Stimulated activated CD8-positive, alpha-beta memory T cell treated with anti-CD3 and anti-CD28 coated beads, Interleukin-15, amount 100 ng/mL, for 1 hour (primary cell): ENCODE data around the gene REL.
"Not testable (repeated sequence)": the region's sequence is repeated elsewhere in the genome, so short reads cannot be mapped to it uniquely, and the experiment has no call there.

Experiments
- DNase-seq: peaks from one replicate; pipeline ENCODE4 v3.0.0-alpha.2; 2020; ENCODE audit warnings: low read depth

REL gene

DNA sequence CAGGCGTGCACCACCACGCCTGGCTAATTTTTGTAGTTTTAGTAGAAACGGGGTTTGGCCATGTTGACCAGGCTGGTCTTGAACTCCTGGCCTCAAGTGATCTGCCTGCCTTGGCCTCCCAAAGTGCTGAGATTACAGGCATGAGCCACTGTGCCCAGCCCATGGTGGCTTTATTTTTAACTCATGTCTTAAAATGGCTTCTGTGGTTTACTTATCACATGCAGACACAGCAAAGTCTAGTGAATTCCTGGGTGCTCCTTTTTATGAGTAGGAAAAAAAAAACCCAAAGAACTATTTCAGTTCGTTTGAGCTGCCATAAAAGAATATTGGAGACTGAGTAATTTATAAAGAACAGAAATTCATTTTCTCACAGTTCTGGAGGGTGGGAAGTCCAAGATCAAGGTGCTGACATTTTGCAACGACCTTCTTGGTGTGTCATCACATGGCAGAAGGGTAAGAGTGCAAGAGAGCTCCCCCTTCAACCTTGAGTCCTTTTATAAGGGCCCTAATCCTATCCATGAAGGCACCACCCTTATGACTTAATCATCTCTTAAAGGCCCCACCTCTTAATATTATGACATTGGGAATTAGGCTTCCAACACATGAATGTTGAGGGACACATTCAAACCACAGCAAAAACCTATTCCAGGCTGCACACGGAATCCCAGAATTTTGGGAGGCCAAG, 12.6 kb upstream of the REL start:
- DNase-seq = no peak

DNA sequence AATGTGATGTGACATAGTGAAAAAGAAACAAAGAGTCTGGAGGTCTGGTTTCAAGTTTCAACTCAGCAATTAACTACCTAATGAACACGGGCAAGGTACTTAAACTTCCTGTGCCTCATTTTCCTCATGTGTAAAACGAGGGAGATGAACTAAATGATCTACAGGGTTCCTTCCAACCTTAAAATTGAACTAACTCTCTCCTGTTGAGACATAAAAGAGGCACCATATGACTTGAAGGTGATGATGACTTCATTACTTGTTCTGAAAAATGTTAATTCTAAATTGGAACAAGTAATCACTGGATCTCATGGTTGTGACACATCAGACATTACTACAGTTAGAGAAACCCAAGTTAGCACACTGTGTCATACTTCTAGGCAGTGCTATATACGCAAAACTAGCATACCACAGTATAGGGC, 8.9 kb upstream of the REL start:
- no peak for DNase-seq

DNA sequence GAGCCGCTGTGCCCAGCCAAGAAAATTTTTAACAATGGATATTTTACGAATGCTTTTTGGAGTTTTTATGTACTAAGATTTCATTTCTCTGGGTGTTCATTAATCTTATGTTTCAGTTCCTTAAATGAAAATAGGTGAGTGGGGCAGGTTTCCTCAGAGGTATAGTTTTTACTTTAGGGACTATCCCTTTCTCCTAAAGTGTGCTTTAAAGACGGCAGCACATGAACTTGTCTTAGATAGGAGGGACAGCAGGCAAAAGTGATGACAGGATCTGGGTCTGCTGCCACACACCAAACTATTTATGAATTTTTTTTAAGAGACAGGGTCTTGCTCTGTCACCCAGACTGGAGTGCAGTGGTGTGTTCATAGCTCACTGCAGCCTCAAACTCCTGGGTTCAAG, 8.0 kb upstream of the REL start:
- no peak for DNase-seq

DNA sequence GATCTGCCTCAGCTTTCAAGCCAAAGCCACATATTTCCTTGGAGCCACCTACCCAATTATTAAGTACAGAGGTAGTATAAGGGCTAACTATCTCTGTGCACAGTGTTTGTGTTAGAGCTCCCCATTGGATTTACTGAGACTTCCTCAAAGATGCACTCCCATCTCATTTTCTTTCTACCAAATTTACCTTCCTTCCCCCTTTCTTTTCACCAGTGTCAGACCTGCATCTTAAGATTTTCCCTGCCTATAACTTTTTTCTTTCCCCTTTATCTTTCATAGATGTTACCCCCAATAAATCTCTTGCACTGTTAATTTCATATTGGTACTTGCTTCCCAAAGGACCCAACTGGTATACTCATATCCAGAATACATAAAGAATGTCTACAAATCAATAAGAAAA, 5.9 kb upstream of the REL start:
- DNase-seq = no peak

DNA sequence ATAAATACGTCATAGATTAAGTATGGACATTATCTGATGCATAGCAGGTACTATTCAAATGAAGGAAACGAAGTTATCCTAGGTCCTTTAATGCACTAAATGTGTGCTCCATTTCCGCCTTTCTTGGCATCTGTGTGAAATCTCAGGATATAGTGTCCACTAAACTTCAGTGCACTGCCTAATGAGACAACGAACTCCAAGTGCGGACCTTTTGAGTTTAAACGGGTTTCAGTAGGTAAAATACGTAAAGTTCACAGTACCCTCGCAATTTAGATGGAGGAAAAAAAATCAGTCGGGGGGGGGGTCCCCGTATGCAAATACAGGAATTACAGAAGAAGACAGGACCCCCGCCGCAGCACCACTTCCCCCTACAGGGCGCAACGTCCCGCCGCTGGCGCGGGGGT, 729 bp upstream of the REL start:
- DNase-seq = no peak

DNA sequence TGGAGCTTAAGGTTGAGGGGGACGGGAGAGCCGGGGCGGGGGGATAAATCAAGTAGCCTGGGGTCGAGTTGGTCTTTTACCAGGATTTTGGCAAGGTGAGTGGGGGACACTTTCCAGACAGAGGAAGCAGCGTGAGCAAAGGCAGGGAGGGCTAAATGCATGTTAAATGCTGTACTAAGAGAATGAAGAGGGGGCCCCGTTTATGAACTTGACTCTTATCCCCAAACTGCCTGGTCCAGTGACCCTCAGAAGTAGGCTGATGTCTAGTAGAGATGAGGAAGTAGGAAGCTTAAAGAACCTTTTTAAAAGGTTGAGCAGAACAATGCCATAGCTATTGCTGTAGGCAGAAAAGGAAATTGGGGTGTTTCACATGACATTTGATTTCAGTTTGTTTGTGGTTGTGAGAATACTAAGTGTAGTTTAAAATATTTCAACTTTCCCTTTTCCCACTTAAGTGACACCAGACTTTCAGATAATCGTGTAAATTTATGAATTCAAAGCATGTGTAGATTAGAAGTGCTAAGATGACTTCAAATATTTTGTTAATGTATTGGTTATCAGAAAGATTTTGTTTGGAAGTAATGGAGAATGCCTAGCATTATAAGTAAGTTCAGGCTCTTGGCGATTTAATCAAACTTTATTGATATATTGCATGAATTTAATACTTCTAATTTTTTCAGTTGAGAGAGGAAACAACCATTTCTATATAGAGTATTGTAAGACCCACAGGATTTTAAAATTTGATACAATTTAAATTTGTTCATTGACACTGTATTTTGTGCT, 1.8 kb downstream of the REL start:
- no peak for DNase-seq

DNA sequence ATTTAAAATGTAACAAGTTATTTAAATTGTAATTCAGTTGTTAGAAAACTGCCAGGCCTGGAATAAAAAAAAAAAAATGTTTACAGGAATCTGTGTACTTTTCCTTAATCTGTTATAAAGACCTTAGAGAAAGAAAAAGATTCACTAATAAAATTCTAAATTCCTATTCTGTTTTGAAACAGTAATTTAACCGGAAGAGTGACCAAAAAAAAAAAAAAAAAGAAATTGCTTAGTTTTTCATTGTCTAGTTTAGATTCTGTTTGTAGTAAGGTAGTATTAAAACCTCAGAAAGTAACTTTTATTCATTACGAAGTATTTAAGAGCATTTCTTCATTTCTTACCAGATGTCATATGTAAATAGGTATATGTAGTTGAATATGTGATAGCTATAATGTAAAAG, 2.5 kb downstream of the REL start:
- no peak for DNase-seq

DNA sequence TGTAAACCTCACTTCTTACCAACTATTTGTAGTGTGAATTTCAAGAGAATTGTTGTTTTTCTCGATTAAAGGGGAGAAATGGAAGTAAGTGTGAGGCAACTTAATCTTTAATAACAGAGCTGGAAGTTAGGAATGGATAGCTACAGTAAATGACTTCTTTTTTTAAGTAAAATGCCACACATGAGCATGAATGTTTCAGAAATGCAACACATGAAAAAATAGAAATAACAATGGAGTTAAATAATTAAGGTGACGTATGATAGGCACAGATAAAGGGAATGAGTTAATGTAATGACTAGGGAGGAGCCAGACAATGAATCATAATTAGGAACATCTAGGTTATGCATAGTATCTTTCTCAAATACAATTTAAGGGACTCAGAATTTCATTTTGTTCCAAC, 3.4 kb downstream of the REL start:
- DNase-seq = no peak

DNA sequence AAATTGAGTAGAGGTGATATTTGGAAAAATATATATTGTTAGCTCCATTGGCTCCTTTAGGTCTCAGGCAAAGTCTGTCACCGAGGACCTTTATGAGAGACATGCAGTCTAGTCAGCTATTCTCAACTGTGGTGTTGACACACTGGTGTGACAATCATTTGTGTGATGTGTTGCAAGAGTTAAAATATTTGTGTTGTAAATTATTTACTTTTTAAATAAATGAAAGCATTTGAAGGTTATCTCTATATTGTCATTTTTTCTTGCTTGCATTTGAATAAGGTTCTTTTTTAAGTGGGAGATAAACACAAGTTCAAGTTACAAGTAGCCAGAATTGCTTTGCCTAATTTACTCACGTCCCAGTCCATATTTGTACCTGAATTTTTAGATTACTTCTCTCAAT, 4.3 kb downstream of the REL start:
- DNase-seq = no peak

DNA sequence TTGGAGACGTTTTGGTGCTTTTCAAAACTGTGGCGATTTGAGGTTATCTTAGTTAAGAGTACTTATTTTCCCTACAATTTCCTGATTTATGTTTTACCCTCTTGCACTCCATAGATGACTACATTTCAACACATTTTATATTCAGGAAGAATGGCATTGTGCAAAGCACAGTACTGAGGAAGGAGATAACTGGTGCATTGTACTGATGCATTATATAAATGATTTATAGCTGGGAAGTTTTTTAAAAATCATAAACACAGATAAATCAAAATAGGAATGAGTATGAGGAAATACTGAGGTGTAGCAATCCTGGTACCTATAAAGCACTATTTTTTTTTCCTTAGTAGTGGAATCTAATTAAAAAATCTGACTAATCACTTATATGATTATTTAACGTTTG, 5.6 kb downstream of the REL start:
- no peak for DNase-seq

DNA sequence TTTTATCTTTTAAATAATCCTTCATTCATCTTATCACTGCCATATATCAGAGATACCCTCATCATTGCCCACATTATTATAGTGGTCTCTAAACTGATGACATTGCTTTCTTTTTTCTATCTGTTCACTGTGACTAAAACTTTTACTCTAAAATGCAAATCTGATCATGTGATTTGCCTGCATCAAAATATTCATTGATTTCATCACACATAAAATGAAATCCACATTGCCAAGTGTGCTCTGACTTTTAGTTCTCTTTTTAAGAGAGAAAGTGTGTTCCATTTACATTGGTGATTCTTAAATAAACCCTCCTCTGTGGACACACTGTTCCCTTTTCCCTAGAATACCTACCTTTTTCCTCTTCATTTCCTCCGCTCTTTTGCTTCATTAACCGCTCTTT, 7.5 kb downstream of the REL start:
- no peak for DNase-seq

DNA sequence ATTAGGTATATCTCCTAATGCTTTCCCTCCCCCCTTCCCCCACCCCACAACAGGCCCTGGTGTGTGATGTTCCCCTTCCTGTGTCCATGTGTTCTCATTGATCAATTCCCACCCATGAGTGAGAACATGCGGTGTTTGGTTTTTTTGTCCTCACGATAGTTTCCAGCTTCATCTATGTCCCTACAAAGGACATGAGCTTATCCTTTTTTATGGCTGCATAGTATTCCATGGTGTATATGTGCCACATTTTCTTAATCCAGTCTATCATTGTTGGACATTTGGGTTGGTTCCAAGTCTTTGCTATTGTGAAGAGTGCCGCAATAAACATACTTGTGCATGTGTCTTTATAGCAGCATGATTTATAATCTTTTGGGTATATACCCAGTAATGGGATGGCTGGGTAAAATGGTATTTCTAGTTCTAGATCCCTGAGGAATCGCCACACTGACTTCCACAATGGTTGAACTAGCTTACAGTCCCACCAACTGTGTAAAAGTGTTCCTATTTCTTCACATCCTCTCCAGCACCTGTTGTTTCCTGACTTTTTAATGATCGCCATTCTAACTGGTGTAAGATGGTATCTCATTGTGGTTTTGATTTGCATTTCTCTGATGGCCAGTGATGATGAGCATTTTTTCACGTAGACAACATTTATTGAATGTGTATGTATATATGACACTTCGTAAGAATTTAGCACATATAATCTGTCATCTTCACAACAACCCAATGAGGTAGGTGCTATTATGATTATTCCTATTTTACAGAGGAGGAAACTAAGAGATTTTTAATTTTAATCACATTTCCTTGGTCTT, 8.4 kb downstream of the REL start:
- DNase-seq = not testable (repeated sequence)

DNA sequence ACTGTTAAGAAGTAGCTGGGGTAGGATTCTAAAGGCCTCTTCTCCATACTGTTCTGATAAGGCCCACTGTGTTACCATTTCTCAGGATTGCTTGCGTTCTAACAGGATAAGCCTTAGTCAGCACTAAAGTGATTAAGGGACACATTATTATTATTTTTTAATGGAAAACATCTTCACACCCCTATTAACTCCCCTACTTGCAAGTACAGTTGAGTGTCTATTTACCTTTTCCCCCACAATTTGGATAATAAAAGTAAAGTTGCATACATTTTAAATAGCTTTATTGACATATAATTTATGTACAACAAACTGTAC, 9.0 kb downstream of the REL start:
- DNase-seq = no peak

DNA sequence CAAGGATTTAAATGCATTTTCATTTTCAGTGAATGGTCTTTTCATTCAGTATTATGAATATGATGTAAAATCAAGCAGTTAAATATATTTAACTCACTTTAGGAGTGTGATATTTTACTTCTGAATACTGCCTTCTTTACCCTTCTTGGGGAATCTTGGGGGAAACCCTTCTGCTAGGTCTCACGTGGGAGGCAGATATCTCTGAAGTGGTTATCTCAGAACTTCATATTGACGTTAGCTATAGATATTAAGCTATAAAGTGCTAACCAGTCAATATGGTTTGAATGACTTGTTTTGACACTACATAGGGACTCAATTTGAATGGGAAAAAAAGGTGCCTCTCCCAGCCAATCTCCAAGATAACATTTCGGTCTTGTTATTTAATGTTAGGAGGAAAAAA, 9.8 kb downstream of the REL start:
- no peak for DNase-seq

DNA sequence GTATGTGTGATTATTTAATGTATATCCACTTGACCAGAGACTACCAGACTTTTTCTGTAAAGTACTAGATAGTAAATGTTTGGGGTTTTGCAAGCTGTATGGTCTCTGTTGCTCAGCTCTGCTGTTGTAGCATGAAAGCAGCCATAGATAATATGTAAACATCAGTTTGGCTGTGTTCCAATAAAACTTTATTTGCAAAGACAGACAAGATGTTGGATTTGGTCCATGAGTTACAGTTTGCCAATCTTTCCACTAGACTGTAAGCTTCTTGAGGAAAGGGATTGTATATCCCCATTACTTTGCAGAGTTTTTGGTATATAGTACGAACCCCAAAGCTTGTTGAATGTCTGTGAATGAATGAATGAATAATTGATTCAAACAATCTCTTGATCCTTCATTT, 17.2 kb downstream of the REL start:
- DNase-seq = no peak

DNA sequence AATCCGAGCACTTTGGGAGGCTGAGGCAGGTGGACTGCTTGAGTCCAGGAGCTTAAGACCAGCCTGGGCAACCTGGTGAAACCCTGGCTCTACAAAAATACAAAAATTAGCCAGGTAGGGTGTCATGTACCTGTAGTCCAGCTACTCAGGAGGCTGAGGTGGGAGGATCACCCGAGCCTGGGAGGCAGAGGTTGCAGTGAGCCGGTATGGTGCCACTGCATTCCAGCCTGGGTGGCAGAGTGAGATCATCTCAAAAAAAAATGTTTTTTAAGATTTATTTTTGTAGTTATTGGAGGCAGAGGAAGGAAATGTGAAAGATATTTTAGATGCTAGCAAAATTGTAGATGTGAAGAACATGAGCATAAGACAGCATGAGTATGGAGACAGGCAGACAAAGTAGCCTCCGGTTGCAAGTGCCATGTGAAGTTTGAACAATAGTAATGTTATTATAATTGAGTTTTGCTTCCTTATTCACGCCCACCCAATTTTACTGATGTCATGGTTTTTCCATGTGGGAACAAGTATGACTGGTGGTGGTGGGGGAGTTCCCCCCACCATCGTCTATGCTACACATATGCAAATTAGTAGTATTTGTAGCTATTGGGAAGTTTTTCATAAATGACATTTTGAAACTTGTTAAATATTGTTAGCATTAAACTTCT, 18.0 kb downstream of the REL start:
- DNase-seq = no peak

DNA sequence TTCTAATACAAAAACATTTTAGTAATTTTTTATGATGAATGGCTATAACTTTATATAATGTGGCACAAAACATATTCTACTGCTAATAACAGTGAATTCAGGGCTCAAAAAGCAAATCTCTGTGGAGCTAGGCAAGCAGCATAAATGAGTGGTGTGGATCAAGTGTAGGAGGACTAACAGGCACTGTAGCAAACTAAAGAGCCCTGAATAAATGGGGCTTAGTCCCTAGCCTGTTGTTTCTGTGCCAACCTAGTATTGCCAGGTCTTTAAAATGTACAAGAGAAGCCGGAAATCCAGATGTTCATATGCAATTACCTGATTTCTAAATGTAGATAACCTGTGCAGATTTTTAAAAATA, 18.5 kb downstream of the REL start:
- DNase-seq = no peak

DNA sequence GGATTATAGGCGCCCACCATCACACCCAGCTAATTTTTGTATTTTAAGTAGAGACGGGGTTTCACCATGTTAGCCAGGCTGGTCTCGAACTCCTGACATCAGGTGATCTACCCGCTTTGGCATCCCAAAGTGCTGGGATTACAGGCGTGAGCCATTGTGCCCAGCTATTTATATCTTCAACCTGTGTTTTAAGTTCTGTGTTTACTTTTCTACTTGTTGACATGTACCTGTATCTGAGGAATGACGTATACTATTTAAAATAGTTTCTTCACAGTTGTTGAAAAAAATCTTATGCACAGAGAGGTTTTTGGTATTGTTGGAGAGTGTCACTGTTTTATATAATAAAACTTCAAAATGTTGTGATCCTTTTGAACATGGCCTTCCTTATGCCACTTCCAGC, 19.9 kb downstream of the REL start:
- DNase-seq = not testable (repeated sequence)

DNA sequence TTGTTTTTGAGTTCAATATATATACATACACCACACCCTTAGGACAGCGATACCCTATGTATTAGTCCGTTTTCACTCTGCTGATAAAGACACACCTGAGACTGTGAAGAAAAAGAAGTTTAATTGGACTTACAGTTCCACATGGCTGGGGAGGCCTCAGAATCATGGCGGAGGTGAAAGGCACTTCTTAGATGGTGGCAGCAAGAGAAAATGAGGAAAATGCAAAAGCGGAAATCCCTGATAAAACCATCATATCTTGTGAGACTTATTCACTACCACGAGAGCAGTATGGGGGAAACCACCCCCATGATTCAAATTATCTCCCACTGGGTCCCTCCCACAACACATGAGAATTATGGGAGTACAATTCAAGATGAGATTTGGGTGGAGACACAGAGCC, 24.5 kb downstream of the REL start:
- DNase-seq = not testable (repeated sequence)

DNA sequence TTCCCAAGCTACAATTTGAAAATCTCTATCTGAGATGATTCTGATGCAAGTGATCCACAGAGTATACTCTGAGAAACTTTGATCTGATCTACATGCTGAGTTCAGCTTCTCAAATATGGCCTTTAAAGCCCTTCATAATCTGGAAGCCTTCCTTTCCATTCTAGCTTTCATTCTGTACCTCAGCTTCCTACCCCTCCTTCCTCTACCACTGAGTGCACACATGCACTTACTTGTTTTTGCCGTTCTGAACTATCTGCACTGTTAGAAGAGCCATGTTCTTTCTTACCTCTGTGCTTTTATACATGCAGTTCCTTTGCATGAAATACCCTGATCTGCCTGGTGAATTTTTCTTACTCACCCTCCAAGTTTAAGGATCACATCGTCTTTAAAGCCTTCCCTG, 25.0 kb downstream of the REL start:
- no peak for DNase-seq

DNA sequence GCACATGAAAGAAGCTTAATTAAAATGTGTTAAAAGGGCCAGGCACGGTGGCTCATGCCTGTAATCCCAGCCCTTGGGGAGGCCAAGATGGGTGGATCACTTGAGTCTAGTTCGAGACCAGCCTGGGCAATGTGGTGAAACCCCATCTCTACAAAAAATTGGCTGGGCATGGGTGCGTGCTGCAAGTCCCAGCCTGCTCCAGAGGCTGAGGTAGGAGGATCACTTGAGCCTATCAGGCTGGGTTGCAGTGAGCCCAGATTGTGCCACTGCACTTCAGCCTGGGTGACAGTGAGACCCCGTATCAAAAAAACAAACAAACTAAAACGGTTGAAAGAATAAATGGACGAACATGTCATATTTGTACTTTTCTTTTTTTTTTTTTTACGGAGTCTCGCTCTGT, 26.0 kb downstream of the REL start:
- DNase-seq = no peak

DNA sequence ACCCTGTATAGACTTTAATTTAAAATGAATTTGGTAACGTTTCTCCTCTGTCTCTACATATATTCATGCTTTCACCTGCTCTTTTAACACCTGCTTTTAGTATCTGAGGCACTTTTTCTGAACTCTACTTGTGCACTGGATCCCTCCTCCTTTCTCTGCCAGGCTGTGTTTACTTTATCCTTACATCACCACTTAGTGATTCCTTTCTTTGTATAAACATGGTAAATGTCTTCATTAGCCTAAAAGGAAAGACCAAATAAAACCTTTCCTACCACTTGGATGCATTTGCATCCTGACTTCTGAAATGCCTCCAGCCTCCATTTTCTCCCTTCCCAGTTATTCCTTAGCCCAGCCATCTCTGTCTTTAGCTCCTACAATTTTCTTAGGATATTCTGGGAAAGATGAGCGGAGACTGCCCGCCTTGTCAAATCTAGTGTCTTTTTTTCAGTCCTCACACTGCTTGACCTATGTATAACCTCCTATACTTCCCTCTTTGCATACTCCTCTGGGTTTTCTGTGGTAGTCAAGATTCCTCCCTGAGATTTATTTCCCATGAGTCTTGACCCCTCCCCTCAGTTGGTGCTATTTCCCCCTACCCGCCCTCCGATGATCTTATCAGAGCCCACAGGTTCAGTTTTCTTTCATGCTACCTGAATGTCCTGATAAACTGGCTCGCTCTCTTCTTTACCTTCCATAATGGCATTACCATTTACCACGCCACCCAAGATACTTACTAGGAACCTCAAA, 44.8 kb downstream of the REL start:
- DNase-seq = no peak
